Measurements from ENCODE around the gene KARS1.

Gene KARS1

DNA sequence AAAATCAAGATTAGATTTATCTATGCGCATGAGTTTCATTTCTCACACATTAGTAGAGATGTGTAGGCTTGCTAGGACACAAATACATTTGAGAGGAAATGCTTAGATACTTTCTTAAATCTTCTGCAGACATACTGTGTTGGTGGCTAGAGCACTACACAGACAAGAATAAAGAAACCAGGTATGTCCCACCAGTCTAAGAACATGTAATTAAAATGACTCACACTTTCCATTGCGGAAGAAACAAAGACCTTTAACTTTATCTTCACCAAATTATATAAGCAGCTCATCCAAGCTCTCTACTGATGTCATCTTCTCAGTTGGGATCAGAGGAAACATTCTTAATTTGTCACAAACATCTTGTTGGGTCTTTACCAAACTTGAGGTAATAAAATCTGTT lies 68.7 kb downstream of the KARS1 start:
- DNase-seq: no peak

- no peak for DNase-seq
Measured at GRCh38 chr16:75578212-75578611, 69.3 kb downstream of the KARS1 start.
